ENCODE measurements around the gene MARCHF3. TPM values are rescaled to one million over a fixed set of nuclear protein-coding genes. Genes with fewer than 3 reads are reported as not detected.
"Not testable (repeated sequence)": the region's sequence is repeated elsewhere in the genome, so short reads cannot be mapped to it uniquely, and the experiment has no call there.

The MARCHF3 gene
- polyA plus RNA-seq, 3 donors = 6.8 to 8.2 (median 7.2) TPM

GRCh38 chr5:126853541-126854307, 176.6 kb downstream of the MARCHF3 start:
- DNase-seq (ENCODE audit: low read depth in 3 of 3, low spot score in 2 of 3) = not testable (repeated sequence)

- DNase-seq (ENCODE audit: low read depth in 3 of 3, low spot score in 2 of 3) = no peak
Measured at GRCh38 chr5:126852841-126853271, 177.5 kb downstream of the MARCHF3 start.

DNA sequence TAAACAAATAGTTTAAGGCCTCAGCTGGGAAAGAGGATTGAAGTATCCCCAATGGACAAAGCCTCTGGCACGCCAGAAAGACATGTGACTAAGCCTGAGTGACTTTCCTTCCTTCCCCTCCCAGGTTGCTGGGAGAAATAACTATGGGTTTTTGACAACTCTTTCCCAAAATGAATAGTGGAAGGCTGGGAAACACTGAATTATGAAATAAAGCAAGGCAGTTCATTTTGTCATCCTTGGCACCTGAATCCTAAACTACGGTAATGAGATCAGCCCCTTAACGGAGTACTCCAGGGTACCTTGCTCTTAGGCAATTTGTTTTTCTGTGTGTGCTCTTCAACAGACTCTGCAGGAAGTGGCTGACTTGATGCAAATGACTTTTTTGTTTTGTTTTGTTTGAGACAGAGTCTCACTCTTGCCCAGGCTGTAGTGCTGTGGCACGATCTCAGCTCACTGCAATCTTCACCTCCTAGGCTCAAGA, 178.2 kb downstream of the MARCHF3 start:
- no peak for DNase-seq (ENCODE audit: low read depth in 3 of 3, low spot score in 2 of 3)

DNA sequence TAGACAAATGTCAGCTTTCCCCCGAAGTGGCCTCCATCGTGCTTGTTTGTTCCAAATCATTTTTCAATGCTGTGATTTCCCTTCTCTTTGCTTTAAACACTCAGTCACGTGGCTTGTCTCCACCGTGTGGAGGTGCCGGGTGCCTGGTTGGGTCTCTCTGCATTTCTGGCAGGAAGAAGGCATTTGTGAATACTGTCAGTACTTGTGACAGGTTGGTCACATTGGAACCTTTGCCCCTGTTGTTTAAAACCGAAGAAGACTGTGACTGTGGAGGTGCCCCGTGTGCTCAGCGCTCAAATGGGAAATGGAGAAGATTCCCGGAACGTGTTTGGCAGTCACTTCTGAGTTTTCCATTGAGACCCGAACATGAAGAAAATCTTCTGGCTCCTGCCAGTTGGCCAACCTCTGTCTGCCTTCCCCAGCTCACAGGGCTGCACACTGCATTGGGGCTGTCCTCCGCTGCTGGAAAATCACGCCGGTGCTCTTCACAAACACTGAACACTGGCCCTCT, 178.8 kb downstream of the MARCHF3 start:
- DNase-seq (ENCODE audit: low read depth in 3 of 3, low spot score in 2 of 3) = no peak

DNA sequence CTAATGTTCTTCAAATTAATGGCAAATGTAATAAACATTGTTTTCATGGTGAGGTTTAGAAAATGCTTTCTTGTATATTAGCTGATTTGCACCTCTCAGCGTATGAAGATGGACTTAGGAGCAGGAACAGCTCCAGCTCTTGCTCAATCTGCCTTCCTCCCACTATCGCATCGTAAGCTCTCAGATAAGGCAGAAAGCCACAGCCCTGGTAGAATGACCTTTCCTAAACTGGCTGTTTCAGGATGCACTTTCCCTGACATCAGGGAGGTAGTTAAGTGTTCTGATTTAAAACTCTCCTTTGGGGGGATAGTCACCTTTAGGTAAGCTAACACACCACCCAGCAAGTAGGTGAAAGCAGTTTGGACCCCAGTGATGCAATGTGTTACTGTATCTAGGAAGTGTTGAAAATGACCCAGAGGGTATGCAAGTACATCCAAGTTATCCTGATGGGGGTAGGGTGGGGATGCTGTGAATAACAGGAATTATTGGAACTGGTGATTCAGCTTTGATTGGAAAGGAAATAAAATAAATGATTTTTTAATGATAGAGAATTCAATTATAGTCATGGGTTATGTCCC, 181.2 kb downstream of the MARCHF3 start:
- DNase-seq (ENCODE audit: low read depth in 3 of 3, low spot score in 2 of 3) = no peak

GRCh38 chr5:126848253-126848652, 182.1 kb downstream of the MARCHF3 start:
- DNase-seq (ENCODE audit: low read depth in 3 of 3, low spot score in 2 of 3) = no peak

- DNase-seq (ENCODE audit: low read depth in 3 of 3, low spot score in 2 of 3) = no peak
Measured at GRCh38 chr5:126847826-126848251, 182.5 kb downstream of the MARCHF3 start.

DNA sequence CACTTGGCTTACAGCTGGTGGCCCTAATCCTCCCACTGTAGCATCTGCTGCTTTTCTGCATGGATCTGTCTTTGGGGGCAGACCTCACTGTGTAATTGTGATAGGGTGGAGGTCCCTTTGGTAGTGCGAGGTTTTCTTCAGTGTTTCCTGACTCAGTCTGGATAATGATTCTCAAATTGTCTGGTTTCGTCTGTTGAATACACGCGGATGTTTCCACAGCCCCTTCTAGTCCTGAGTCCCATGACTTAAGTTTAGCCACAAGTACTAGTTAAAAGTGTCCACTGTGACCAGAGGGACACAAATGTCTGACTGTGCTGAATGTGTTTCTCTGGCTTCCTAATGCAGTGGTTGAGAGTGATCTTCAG, 182.9 kb downstream of the MARCHF3 start:
- no peak for DNase-seq (ENCODE audit: low read depth in 3 of 3, low spot score in 2 of 3)

DNA sequence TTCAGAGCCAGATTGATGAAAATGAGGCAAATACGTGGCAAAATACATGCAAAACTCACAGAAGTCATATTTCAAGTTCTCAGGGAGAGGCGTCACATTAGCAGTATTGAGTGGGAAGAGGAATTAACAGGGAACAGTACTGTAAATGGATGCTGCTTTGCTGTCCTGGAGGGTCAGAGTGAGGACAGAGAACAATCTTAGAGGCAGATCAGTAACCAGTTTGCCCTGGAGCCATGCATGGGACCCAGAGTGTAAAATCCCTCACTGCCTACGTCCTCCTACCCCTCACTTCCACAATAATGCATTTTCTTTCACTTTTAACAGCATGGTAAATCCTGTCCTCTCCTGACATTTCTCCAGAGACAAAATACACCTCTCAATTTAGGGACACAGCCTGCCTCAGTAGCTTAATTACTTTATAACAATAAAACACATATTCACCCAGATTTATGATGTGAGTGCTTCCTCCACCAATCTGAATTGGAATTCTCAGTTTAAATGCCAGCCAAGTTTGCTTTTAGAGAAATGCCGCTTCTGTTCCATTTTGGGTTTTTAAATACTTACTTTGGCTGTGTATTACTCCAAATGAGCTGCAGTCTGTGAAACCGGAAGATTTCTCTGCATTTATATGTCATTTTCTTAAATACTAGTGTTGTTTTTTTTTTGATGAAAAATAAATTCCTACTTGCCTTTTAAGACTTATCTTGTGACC, 183.5 kb downstream of the MARCHF3 start:
- DNase-seq (ENCODE audit: low read depth in 3 of 3, low spot score in 2 of 3) = no peak

- DNase-seq (ENCODE audit: low read depth in 3 of 3, low spot score in 2 of 3) = no peak
Measured at GRCh38 chr5:126846344-126846743, 184.0 kb downstream of the MARCHF3 start.

DNA sequence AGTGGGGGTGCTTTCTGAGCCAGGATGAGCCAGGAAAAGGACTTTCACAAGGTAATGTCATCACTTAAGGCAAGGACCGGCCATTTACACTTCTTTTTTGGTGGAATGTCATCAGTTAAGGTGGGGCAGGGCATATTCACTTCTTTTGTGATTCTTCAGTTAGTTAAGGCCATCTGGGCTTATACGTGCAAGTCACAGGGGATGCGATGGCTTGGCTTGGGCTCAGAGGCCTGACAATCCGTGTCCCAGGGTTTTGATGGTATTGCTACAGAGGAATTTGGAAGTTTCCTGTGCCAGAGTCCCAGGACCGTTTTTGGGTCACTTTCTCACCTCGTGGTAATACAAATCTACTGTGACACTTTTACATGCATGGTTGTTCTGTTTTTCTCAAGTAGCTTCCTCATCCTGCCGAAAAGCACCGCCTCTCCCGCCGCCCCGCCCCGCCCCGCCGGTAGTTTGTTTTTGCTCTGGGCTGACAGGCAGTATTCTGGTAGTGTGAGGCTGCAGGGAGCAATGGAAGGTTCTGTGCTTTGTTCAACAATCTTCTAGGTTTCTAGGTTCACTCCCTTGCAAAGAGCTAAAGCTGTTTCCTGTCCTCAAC, 184.8 kb downstream of the MARCHF3 start:
- not testable (repeated sequence) for DNase-seq (ENCODE audit: low read depth in 3 of 3, low spot score in 2 of 3)

- DNase-seq (ENCODE audit: low read depth in 3 of 3, low spot score in 2 of 3) = not testable (repeated sequence)
Measured at GRCh38 chr5:126843375-126843774, 187.0 kb downstream of the MARCHF3 start.

DNA sequence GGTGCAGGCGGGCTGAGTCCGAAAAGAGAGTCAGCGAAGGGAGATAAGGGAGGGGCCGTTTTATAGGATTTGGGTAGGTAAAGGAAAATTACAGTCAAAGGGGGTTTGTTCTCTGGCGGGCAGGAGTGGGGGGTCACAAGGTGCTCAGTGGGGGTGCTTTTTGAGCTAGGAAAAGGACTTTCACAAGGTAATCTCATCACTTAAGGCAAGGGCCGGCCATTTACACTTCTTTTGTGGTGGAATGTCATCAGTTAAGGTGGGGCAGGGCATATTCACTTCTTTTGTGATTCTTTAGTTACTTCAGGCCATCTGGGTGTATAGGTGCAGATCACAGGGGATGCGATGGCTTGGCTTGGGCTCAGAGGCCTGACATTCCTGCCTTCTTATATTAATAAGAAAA, 191.0 kb downstream of the MARCHF3 start:
- DNase-seq (ENCODE audit: low read depth in 3 of 3, low spot score in 2 of 3) = not testable (repeated sequence)

DNA sequence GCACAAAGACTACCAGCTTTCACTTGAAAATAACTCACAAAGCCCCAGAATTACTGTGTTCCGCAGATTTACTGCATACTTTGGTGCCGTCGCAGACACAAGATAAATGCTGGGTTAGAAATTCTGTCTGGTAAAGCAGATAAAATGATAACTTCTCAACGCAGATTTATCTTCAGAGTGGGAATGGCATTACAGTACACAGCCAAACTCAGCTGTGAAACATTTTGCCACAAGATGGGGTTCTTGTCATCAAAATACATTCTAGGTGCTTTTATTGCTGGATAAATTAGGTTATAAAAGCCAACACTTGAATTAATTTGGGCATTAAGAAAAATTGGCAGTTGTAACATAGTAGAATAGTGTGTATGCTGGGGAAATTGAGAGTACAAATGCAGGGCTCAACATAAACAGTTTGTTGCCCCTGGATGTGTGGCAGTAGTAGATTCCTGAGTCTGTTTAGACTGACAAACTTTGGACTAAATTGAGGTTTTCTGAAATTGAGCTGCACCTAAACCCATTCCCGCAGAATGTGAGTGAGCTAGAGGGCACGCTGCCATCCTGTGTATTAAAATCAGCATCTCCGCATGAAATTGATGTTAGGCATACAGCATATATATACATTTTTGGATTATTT, 192.3 kb downstream of the MARCHF3 start:
- no peak for DNase-seq (ENCODE audit: low read depth in 3 of 3, low spot score in 2 of 3)

- no peak for DNase-seq (ENCODE audit: low read depth in 3 of 3, low spot score in 2 of 3)
Measured at GRCh38 chr5:126837242-126837641, 193.1 kb downstream of the MARCHF3 start.

GRCh38 chr5:126836778-126837177, 193.6 kb downstream of the MARCHF3 start:
- DNase-seq (ENCODE audit: low read depth in 3 of 3, low spot score in 2 of 3) = no peak

DNA sequence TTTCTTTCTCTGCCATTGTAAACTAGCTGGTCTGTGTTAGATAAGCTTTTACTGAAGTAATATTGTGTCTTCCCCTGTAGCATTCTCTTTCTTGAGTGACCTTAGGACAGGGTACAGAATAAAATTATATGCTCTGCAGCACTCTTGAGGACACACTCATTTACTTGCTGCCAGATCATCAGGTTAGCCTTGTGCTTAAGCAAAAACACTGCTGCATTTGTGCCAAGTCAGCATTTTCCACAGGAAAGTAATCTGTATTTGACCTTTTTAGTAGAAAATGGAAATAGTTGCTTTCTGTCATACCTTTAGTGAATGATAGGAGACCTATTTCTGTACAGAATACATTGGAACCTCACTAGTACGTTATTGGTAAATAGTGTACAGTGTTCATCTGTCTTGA, 199.2 kb downstream of the MARCHF3 start:
- DNase-seq (ENCODE audit: low read depth in 3 of 3, low spot score in 2 of 3) = no peak

GRCh38 chr5:126830061-126830460, 200.3 kb downstream of the MARCHF3 start:
- DNase-seq (ENCODE audit: low read depth in 3 of 3, low spot score in 2 of 3) = no peak

DNA sequence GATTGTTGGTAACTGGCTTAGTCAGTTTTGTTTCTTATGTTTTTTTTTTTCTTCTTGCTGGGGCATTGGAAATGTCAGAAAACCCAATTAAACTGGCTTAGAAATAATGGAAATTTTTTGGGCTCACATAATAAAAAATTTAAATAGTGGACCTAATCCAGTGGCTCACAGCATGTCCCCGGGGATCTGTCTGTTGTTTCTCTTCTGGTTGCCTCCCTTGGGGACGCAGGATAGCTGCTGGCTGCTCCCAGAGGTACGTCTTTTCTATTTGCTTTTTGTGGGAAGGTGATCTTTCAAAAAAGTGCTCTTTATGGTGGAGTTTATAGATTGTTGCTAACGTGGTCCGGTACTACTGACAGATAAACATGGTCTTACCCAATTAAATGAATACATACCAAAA, 201.3 kb downstream of the MARCHF3 start:
- no peak for DNase-seq (ENCODE audit: low read depth in 3 of 3, low spot score in 2 of 3)

- no peak for DNase-seq (ENCODE audit: low read depth in 3 of 3, low spot score in 2 of 3)
Measured at GRCh38 chr5:126826619-126827215, 203.6 kb downstream of the MARCHF3 start.
